PC-3 (cell line): ENCODE data around the gene MEF2B. TPM values are rescaled to one million over a fixed set of nuclear protein-coding genes. Genes with fewer than 3 reads are reported as not detected.
A peak's percentile ranks its signal among the peaks of the same experiment; 100 is the strongest.

ENCODE experiments used
- ATAC-seq: fragments of 200-7000 bp; cut with Tn5 transposase; 2 replicates; pipeline ENCODE4 v1.9.1; 2020; ENCODE audit warnings: mild to moderate bottlenecking, moderate library complexity
- Bru-seq: library from RNA; stranded (reverse); fragments of 400-500 nt; gene quantifications from one replicate; lab custom pipeline; 2021; lab: Mats Ljungman, UMichigan
- BruChase-seq, 2 experiments: library from RNA; stranded (reverse); fragments of 400-500 nt; gene quantifications; one replicate each; lab custom pipeline; 2021; lab: Mats Ljungman, UMichigan
- BruUV-seq: library from RNA; stranded (reverse); fragments of 400-500 nt; replicated peaks from 2 replicates; lab custom pipeline; 2021; lab: Mats Ljungman, UMichigan
- CTCF ChIA-PET: fragments of 300-600 bp; sonication (Branson Sonifier 250); formaldehyde crosslinking; loops from one replicate; lab custom pipeline; 2022; ENCODE audit warnings: antibody characterized with exemption; lab: Charles Lee
- POLR2A ChIA-PET: fragments of 300-600 bp; sonication (Branson Sonifier 250); formaldehyde crosslinking; loops from one replicate; lab custom pipeline; 2022; ENCODE audit warnings: antibody characterized with exemption; ENCODE audit not compliant: unreplicated experiment; lab: Charles Lee
- DNase-seq: peaks from one replicate; pipeline ENCODE4 v3.0.0-alpha.2; 2015
- H2AFZ ChIP-seq: fragments of 300-600 bp; sonication (generic); 2 replicates; pipeline ENCODE4 v1.6.0; 2016; ENCODE audit warnings: antibody characterized with exemption, low read length
- H3F3A ChIP-seq: fragments of 300-600 bp; sonication (generic); one replicate; pipeline ENCODE4 v1.6.0; 2017; ENCODE audit warnings: antibody characterized with exemption, low read length, control low read depth, mild to moderate bottlenecking; ENCODE audit not compliant: unreplicated experiment
- H3K27ac ChIP-seq: fragments of 300-600 bp; sonication (generic); 2 replicates; pipeline ENCODE4 v1.5.1; 2016; ENCODE audit warnings: mild to moderate bottlenecking, low read length
- H3K27me3 ChIP-seq: fragments of 300-600 bp; sonication (generic); 2 replicates; pipeline ENCODE4 v1.6.1; 2016; ENCODE audit warnings: low read length, mixed read lengths
- H3K36me3 ChIP-seq: fragments of 300-600 bp; sonication (generic); 2 replicates; pipeline ENCODE4 v1.6.1; 2016; ENCODE audit warnings: low read depth, mixed run types, low read length, mixed read lengths
- H3K4me1 ChIP-seq: fragments of 300-600 bp; sonication (generic); 2 replicates; pipeline ENCODE4 v1.5.1; 2016; ENCODE audit warnings: low read length; ENCODE audit not compliant: insufficient read depth
- H3K4me2 ChIP-seq: fragments of 300-600 bp; sonication (generic); 2 replicates; pipeline ENCODE4 v1.6.0; 2016; ENCODE audit warnings: low read length
- H3K4me3 ChIP-seq: fragments of 300-600 bp; sonication (generic); 2 replicates; pipeline ENCODE4 v1.5.1; 2016; ENCODE audit warnings: mild to moderate bottlenecking, low read length, mixed read lengths
- H3K79me2 ChIP-seq: fragments of 300-600 bp; sonication (generic); 2 replicates; pipeline ENCODE4 v1.6.1; 2017; ENCODE audit warnings: low read length, mixed read lengths
- H3K9ac ChIP-seq: fragments of 300-600 bp; sonication (generic); 2 replicates; pipeline ENCODE4 v1.6.0; 2016; ENCODE audit warnings: mild to moderate bottlenecking, low read length
- H3K9me2 ChIP-seq: fragments of 300-600 bp; sonication (generic); replicated peaks from 2 replicates; pipeline ENCODE4 v1.6.1; 2016; ENCODE audit warnings: mixed run types, low read length, mixed read lengths
- H3K9me3 ChIP-seq: fragments of 300-600 bp; sonication (generic); 2 replicates; pipeline ENCODE4 v1.6.1; 2016; ENCODE audit warnings: low read length, mixed read lengths
- H4K20me1 ChIP-seq: fragments of 300-600 bp; sonication (generic); 2 replicates; pipeline ENCODE4 v1.6.1; 2016; ENCODE audit warnings: low read length, mixed read lengths
- EZH2 ChIP-seq: fragments of 300-600 bp; sonication (generic); IDR thresholded peaks from one replicate; pipeline ENCODE4 v1.6.1; 2017; ENCODE audit warnings: antibody characterized with exemption, mild to moderate bottlenecking, low read length; ENCODE audit not compliant: unreplicated experiment
- EZH2phosphoT487 ChIP-seq: fragments of 300-600 bp; sonication (generic); IDR thresholded peaks from 2 replicates; pipeline ENCODE4 v1.6.1; 2018; ENCODE audit warnings: mild to moderate bottlenecking, antibody characterized with exemption, low read length, borderline replicate concordance
- intact Hi-C: fragments of 100-400 bp; cut with micrococcal nuclease; formaldehyde crosslinking; loops from 2 replicates; pipeline ENCODE4 v1.9.0; 2023
- long read RNA-seq: library from polyadenylated mRNA; unstranded; transcript quantifications from one replicate; pipeline ENCODE4 v2.0.0, GENCODE V29; 2021; ENCODE audit not compliant: unreplicated experiment
- total RNA-seq: library from RNA; depleted of rRNA; stranded (reverse); fragments of >200 nt; gene quantifications from 2 replicates; pipeline ENCODE4 v1.2.3, GENCODE V29; 2014; rRNA removed
- TF ChIP-seq, protein P1 (sequence below): fragments of 300-600 bp; sonication (generic); conservative IDR thresholded peaks from 2 replicates; pipeline ENCODE4 v1.5.1; 2017; ENCODE audit warnings: antibody characterized with exemption, low read depth, mild to moderate bottlenecking, low read length

MEF2B gene
- total RNA-seq (0.22 and 0.29 TPM in 2 replicates), Bru-seq, nascent RNA (percentile 50 among the genes with signal in this experiment), BruChase-seq, experiment 1, labeled RNA remaining after a 6-hour chase (percentile 55 among the genes with signal in this experiment), BruChase-seq, experiment 2, labeled RNA remaining after a 2-hour chase (percentile 64 among the genes with signal in this experiment)
- long read RNA-seq, partial matches to known transcripts = 0 of 1 reads
- long read RNA-seq, other reads (novel, unspliced or antisense) = 1 of 1 reads

DNA sequence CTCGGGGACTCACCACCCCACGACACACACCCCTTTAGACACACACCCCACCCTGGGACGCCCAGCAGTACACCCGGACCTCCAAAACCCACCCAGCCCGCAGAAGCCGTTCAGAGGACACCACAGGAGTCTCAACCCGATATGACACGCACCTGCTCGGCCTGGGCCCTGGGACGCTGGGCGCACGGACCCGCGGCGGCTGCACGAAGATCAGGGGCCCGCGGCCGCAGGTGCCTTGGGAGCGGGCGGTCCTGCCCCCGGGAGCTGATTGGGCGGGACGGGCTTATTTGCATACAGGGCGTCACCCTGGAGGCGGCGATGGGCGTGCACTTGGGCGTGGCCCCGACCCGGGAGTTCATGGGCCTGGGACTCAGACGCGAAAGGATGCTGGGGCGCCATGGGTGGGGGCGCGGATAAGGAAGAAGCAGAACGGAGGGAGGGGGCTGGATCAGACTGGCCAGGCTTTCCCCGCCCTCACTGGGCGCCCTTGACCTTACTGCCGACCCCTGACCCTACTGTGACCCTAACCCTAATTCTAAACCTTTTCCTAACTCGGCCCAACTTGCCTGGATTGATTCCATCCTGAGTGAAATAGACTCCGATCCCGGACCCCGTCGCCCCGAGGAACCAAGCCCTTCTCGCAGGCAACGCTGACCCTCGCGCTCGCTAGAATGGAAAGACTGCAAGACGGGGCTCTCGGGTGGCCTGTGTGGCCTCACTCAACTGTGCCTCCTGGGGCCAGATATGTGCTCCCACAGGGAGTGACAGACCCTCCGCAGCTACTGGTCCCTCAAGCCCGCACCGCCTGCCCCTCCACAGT, at the start of gene MEF2B:
MEF2B (minus strand) TSS at position 211 of the 820 bp plus-strand sequence. CDS start 19,528 bp downstream, outside the sequence.
- POLR2A ChIA-PET = no interaction called here
- Histone ChIP-seq H3K27ac (no peak within 1 kb of the TSS), H3K36me3 (no peaks in the 10 kb centered on the region), H3K79me2 (no peaks in the 10 kb centered on the region), H3K9ac (no peak within 1 kb of the TSS), H3K9me3 (no peaks in the 10 kb centered on the region), H3F3A (no peaks in the 10 kb centered on the region), H3K4me1 (no peaks in the 10 kb centered on the region), H3K9me2 (no peaks in the 10 kb centered on the region), H2AFZ (no peak within 1 kb of the TSS), H3K4me3 (no peak within 1 kb of the TSS), H3K27me3 (no peaks in the 10 kb centered on the region), H4K20me1 (no peaks in the 10 kb centered on the region), H3K4me2 (peak within 1 kb of the TSS; percentile 46)
- intact Hi-C loops = no loop called here
- ATAC-seq = peak; percentile 85
- DNase-seq = peak; percentile 55
- no peak for TF ChIP-seq EZH2phosphoT487
- CTCF ChIA-PET = no interaction called here
- BruUV-seq = no TSS peak

DNA sequence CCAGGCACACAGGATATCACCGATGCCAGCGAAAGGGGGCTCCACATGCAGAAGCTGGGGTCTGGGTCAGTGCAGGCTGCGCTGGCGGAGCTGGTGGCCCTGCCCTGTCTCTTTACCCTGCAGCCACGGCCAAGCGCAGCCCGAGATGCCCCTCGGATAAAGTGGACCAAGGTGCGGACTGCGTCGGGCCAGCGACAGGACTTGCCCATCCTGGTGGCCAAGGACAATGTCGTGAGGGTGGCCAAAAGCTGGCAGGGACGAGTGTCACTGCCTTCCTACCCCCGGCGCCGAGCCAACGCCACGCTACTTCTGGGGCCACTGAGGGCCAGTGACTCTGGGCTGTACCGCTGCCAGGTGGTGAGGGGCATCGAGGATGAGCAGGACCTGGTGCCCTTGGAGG, 48.8 kb upstream of the MEF2B start:
- CTCF ChIA-PET = no interaction called here

DNA sequence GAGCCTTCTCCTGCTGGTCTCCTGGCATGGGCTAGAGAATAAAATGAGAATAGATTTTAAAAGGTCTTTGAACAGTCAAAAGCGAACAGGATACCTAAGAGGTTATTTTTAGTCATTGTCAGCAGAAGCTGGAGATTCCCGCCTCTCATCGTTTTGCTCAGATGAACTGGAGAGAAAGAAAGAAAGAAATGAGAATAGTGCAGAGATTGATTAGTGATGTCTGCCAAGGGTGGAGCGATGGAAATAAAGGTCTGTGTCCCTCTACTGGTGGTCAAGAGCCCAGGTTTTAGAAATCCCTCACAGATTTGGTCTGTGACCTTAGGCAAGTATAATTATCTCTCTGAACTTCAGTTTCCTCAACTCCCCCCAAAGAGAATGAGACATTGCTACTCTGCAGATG, 47.0 kb upstream of the MEF2B start:
- peaks cover under 1% of the 10 kb centered on the region; the same call in 1 of the 2 replicates for H3K27me3 ChIP-seq
- BruUV-seq = no TSS peak
- H4K20me1 ChIP-seq = no peaks in the 10 kb centered on the region
- intact Hi-C loops = no loop called here
- H3K9me2 ChIP-seq = no peaks in the 10 kb centered on the region
- H3K4me1 ChIP-seq = no peaks in the 10 kb centered on the region
- H3K4me3 ChIP-seq = no peak overlapping the region
- no peaks in the 10 kb centered on the region for H3K79me2 ChIP-seq
- no peak overlapping the region for H3K9ac ChIP-seq
- H3K36me3 ChIP-seq = no peaks in the 10 kb centered on the region
- H3K27ac ChIP-seq = no peak overlapping the region
- H2AFZ ChIP-seq = no peak overlapping the region
- H3K9me3 ChIP-seq = no peaks in the 10 kb centered on the region
- no peak overlapping the region for H3K4me2 ChIP-seq
- POLR2A ChIA-PET = no interaction called here
- TF ChIP-seq EZH2phosphoT487 (no peak), EZH2 (no peak)
- TF ChIP-seq, protein P1, sequence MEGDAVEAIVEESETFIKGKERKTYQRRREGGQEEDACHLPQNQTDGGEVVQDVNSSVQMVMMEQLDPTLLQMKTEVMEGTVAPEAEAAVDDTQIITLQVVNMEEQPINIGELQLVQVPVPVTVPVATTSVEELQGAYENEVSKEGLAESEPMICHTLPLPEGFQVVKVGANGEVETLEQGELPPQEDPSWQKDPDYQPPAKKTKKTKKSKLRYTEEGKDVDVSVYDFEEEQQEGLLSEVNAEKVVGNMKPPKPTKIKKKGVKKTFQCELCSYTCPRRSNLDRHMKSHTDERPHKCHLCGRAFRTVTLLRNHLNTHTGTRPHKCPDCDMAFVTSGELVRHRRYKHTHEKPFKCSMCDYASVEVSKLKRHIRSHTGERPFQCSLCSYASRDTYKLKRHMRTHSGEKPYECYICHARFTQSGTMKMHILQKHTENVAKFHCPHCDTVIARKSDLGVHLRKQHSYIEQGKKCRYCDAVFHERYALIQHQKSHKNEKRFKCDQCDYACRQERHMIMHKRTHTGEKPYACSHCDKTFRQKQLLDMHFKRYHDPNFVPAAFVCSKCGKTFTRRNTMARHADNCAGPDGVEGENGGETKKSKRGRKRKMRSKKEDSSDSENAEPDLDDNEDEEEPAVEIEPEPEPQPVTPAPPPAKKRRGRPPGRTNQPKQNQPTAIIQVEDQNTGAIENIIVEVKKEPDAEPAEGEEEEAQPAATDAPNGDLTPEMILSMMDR = peak; percentile 48
- ATAC-seq (peak; percentile 29; the same call in 1 of the 2 replicates), DNase-seq (peak; percentile 64)
- CTCF ChIA-PET = no interaction called here
- no peaks in the 10 kb centered on the region for H3F3A ChIP-seq

More for the DNA sequence above, 48.8 kb upstream of the MEF2B start:
- Histone ChIP-seq H2AFZ (no peak overlapping the region), H3K4me1 (no peaks in the 10 kb centered on the region), H3K9me2 (no peaks in the 10 kb centered on the region), H3K27me3 (no peaks in the 10 kb centered on the region), H3K9me3 (no peaks in the 10 kb centered on the region), H3K4me2 (no peak overlapping the region), H3K79me2 (no peaks in the 10 kb centered on the region), H3K9ac (no peak overlapping the region), H4K20me1 (no peaks in the 10 kb centered on the region), H3K27ac (no peak overlapping the region), H3F3A (no peaks in the 10 kb centered on the region), H3K36me3 (no peaks in the 10 kb centered on the region), H3K4me3 (no peak overlapping the region)
- ATAC-seq (no peak), DNase-seq (no peak)
- intact Hi-C loops = no loop called here
- TF ChIP-seq EZH2 = no peak
- TF ChIP-seq, protein P1 = no peak
- TF ChIP-seq EZH2phosphoT487 = no peak
- no TSS peak for BruUV-seq
- POLR2A ChIA-PET = no interaction called here
